Measurements from ENCODE around the gene BASP1. TPM values are rescaled to one million over a fixed set of nuclear protein-coding genes. Genes with fewer than 3 reads are reported as not detected.
"Not testable (repeated sequence)": the region's sequence is repeated elsewhere in the genome, so short reads cannot be mapped to it uniquely, and the experiment has no call there.

BASP1 gene
- polyA plus RNA-seq, 1 donor from 2014 or later: 974 TPM

GRCh38 chr5:17305964-17306725 is 88.7 kb downstream of the BASP1 start:
- Histone ChIP-seq H3K36me3 (ENCODE audit: insufficient read depth, low read length) (no peaks in the 10 kb centered on the region), H3K27ac (ENCODE audit: low read length) (no peak overlapping the region), H3K27me3 (ENCODE audit: insufficient read depth, low read depth, low read length) (no peaks in the 10 kb centered on the region), H3K79me2 (replicated peaks; ENCODE audit: insufficient read depth, low read length) (no peaks in the 10 kb centered on the region), H3K4me3 (ENCODE audit: low read length) (no peak overlapping the region), H3K9me3 (ENCODE audit: low read length) (no peaks in the 10 kb centered on the region), H3K9ac (ENCODE audit: low read length) (no peak overlapping the region), H4K20me1 (ENCODE audit: insufficient read depth) (no peaks in the 10 kb centered on the region), H3K9me2 (ENCODE audit: insufficient read depth, low read length) (no peaks in the 10 kb centered on the region), H3K4me2 (ENCODE audit: low read length) (no peak overlapping the region), H2AFZ (ENCODE audit: low read depth, low read length) (no peak overlapping the region), H3F3A (ENCODE audit: insufficient read depth, low read length, poor library complexity, severe bottlenecking) (no peaks in the 10 kb centered on the region)
- TF ChIP-seq EP300 (conservative IDR thresholded peaks at IDR 0.05; ENCODE audit: poor library complexity, severe bottlenecking) (no peak), SMC3 (conservative IDR thresholded peaks at IDR 0.05; ENCODE audit: poor library complexity) (no peak), REST (IDR thresholded peaks at IDR 0.05; ENCODE audit: borderline replicate concordance) (no peak), CTCF (IDR thresholded peaks at IDR 0.05; ENCODE audit: poor library complexity, severe bottlenecking) (no peak), MXI1 (conservative IDR thresholded peaks at IDR 0.05; ENCODE audit: poor library complexity, severe bottlenecking) (no peak), RAD21 (conservative IDR thresholded peaks at IDR 0.05) (no peak), TAF1 (IDR thresholded peaks at IDR 0.05; ENCODE audit: low read depth) (no peak), POLR2AphosphoS5 (IDR thresholded peaks at IDR 0.05) (no peak), EZH2 (IDR thresholded peaks at IDR 0.05; ENCODE audit: borderline replicate concordance, insufficient read depth, low read length, poor library complexity, severe bottlenecking) (no peak)

GRCh38 chr5:17306726-17307091 is 89.3 kb downstream of the BASP1 start:
- no peak overlapping the region for H3K4me3 ChIP-seq (ENCODE audit: low read length)
- H3K36me3 ChIP-seq (ENCODE audit: insufficient read depth, low read length): no peaks in the 10 kb centered on the region
- no peak overlapping the region for H3K27ac ChIP-seq (ENCODE audit: low read length)
- H3K9me2 ChIP-seq (ENCODE audit: insufficient read depth, low read length): no peaks in the 10 kb centered on the region
- H3K9ac ChIP-seq (ENCODE audit: low read length): no peak overlapping the region
- TF ChIP-seq RAD21 (conservative IDR thresholded peaks at IDR 0.05): no peak
- no peak for TF ChIP-seq REST (IDR thresholded peaks at IDR 0.05; ENCODE audit: borderline replicate concordance)
- TF ChIP-seq SMC3 (conservative IDR thresholded peaks at IDR 0.05; ENCODE audit: poor library complexity): no peak
- no peak for TF ChIP-seq CTCF (IDR thresholded peaks at IDR 0.05; ENCODE audit: poor library complexity, severe bottlenecking)
- TF ChIP-seq EP300 (conservative IDR thresholded peaks at IDR 0.05; ENCODE audit: poor library complexity, severe bottlenecking): no peak
- no peak for TF ChIP-seq POLR2AphosphoS5 (IDR thresholded peaks at IDR 0.05)
- no peak for TF ChIP-seq TAF1 (IDR thresholded peaks at IDR 0.05; ENCODE audit: low read depth)
- H3K4me2 ChIP-seq (ENCODE audit: low read length): no peak overlapping the region
- no peaks in the 10 kb centered on the region for H3F3A ChIP-seq (ENCODE audit: insufficient read depth, low read length, poor library complexity, severe bottlenecking)
- no peaks in the 10 kb centered on the region for H3K79me2 ChIP-seq (replicated peaks; ENCODE audit: insufficient read depth, low read length)
- H2AFZ ChIP-seq (ENCODE audit: low read depth, low read length): no peak overlapping the region
- no peaks in the 10 kb centered on the region for H4K20me1 ChIP-seq (ENCODE audit: insufficient read depth)
- no peaks in the 10 kb centered on the region for H3K9me3 ChIP-seq (ENCODE audit: low read length)
- H3K27me3 ChIP-seq (ENCODE audit: insufficient read depth, low read depth, low read length): no peaks in the 10 kb centered on the region

GRCh38 chr5:17307440-17307839 is 90.0 kb downstream of the BASP1 start:
- not testable (repeated sequence) for H3K27me3 ChIP-seq (ENCODE audit: insufficient read depth, low read depth, low read length); H3K27ac ChIP-seq (ENCODE audit: low read length); H3K9ac ChIP-seq (ENCODE audit: low read length); H3K9me3 ChIP-seq (ENCODE audit: low read length); H2AFZ ChIP-seq (ENCODE audit: low read depth, low read length); H3K36me3 ChIP-seq (ENCODE audit: insufficient read depth, low read length); H3K9me2 ChIP-seq (ENCODE audit: insufficient read depth, low read length); H3K4me3 ChIP-seq (ENCODE audit: low read length); H3K4me2 ChIP-seq (ENCODE audit: low read length); H3K79me2 ChIP-seq (replicated peaks; ENCODE audit: insufficient read depth, low read length); H3F3A ChIP-seq (ENCODE audit: insufficient read depth, low read length, poor library complexity, severe bottlenecking); H4K20me1 ChIP-seq (ENCODE audit: insufficient read depth)

Data from neural cell (in vitro differentiated cells).